Loucy (cell line): Measurements from ENCODE around the gene ADORA2A.
A peak's percentile ranks its signal among the peaks of the same experiment; 100 is the strongest.

Source experiments
- H2AFZ ChIP-seq: fragments of 200-600 bp; sonication (generic); 2 replicates; pipeline ENCODE4 v1.6.0; 2016; ENCODE audit warnings: antibody characterized with exemption, mild to moderate bottlenecking, low read length, moderate library complexity
- H3F3A ChIP-seq: fragments of 200-600 bp; 2 replicates; pipeline ENCODE4 v1.6.0; 2016; ENCODE audit warnings: antibody characterized with exemption, low read depth, mild to moderate bottlenecking
- H3K27me3 ChIP-seq: fragments of 200-600 bp; sonication (generic); 2 replicates; pipeline ENCODE4 v1.6.1; 2014; ENCODE audit warnings: low read length, mild to moderate bottlenecking; ENCODE audit not compliant: insufficient read depth, poor library complexity, severe bottlenecking
- H3K36me3 ChIP-seq: fragments of 200-600 bp; sonication (generic); 2 replicates; pipeline ENCODE4 v1.6.1; 2016; ENCODE audit warnings: low read length; ENCODE audit not compliant: insufficient read depth
- H3K4me1 ChIP-seq: fragments of 200-600 bp; sonication (generic); 2 replicates; pipeline ENCODE4 v1.5.1; 2014; ENCODE audit warnings: low read length, mild to moderate bottlenecking; ENCODE audit not compliant: insufficient read depth, poor library complexity, severe bottlenecking
- H3K4me2 ChIP-seq: fragments of 200-600 bp; sonication (generic); 2 replicates; pipeline ENCODE4 v1.6.0; 2014; ENCODE audit warnings: antibody characterized with exemption, low read length, low read depth, mild to moderate bottlenecking; ENCODE audit not compliant: poor library complexity, severe bottlenecking
- H3K4me3 ChIP-seq: fragments of 200-600 bp; sonication (generic); 2 replicates; pipeline ENCODE4 v1.5.1; 2014; ENCODE audit warnings: low read length, mild to moderate bottlenecking, mixed read lengths; ENCODE audit not compliant: poor library complexity, severe bottlenecking
- H3K79me2 ChIP-seq: fragments of 200-600 bp; sonication (generic); 2 replicates; pipeline ENCODE4 v1.6.1; 2014; ENCODE audit warnings: low read length; ENCODE audit not compliant: insufficient read depth
- H3K9ac ChIP-seq: fragments of 200-600 bp; sonication (generic); 2 replicates; pipeline ENCODE4 v1.6.0; 2014; ENCODE audit warnings: mild to moderate bottlenecking, low read depth, low read length, moderate library complexity; ENCODE audit not compliant: poor library complexity, severe bottlenecking
- H3K9me2 ChIP-seq: fragments of 200-600 bp; sonication (generic); replicated peaks from 2 replicates; pipeline ENCODE4 v1.6.1; 2016; ENCODE audit warnings: low read depth, low read length, mixed read lengths
- H3K9me3 ChIP-seq: fragments of 200-600 bp; sonication (generic); 2 replicates; pipeline ENCODE4 v1.6.1; 2014; ENCODE audit warnings: mild to moderate bottlenecking, antibody characterized with exemption, low read length, low read depth; ENCODE audit not compliant: insufficient read depth
- H4K20me1 ChIP-seq: fragments of 200-600 bp; sonication (generic); 2 replicates; pipeline ENCODE4 v1.6.0; 2014; ENCODE audit warnings: antibody characterized with exemption, low read length, mild to moderate bottlenecking; ENCODE audit not compliant: insufficient read depth, poor library complexity, severe bottlenecking
- CTCF ChIP-seq: fragments of 200-600 bp; sonication (generic); conservative IDR thresholded peaks from 2 replicates; pipeline ENCODE4 v1.5.1; 2014; ENCODE audit warnings: mild to moderate bottlenecking, antibody characterized with exemption, low read length
- EZH2phosphoT487 ChIP-seq: fragments of 200-600 bp; IDR thresholded peaks from 2 replicates; pipeline ENCODE4 v1.6.1; 2018; ENCODE audit warnings: antibody characterized with exemption, mild to moderate bottlenecking, moderate library complexity, borderline replicate concordance

Gene ADORA2A

DNA sequence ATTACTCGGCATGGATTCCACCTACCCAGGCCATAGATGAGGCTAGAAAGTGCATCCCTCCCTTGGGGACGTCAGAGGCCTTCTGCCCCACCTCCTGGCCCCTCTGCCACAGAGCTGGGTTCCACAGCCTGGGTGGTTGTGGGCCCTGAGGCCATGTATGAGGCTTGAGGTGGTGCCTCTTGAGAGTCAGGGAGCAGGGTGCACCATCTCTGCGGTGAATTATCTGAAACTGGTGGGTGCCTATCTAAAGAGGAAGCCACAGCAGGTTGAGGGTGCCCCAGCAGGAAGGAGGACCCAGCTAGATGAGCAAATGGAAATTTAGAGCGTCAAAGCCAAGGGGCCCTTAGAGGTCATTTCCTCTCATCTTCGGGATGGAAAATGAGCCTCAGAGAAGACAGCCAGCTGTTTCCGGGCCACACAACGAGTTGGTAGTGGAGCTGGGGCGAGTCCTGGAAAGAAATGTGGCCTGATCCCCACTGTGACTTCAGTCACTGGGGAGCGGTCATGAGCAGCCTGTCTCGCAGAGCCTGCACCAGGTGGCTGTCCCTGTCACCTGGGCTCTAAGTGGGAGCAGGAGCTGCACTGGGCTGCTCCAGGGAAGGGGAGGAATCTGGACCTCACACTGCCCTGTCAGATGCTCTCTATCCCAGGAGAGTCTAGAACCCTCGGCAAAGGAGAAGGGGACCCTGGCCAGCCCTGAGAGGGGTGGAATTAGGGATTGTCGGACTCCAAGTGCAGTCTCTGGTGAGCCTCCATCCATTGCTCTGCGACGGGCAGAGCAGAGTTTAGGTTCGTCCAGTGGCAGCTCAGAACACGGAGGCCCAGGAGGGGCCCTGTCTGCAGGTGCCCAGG, 7.3 kb downstream of the ADORA2A start:
- Histone ChIP-seq H4K20me1 (no peaks in the 10 kb centered on the region), H3K36me3 (no peaks in the 10 kb centered on the region), H3K27me3 (no peaks in the 10 kb centered on the region), H3K79me2 (peaks cover 43% of the 10 kb centered on the region), H3K9ac (peak overlapping the region; percentile 72), H3K4me3 (peak overlapping the region; percentile 49), H2AFZ (no peak overlapping the region), H3F3A (peaks cover 31% of the 10 kb centered on the region), H3K4me2 (peak overlapping the region; percentile 82), H3K9me3 (no peaks in the 10 kb centered on the region), H3K4me1 (peaks cover 93% of the 10 kb centered on the region), H3K9me2 (no peaks in the 10 kb centered on the region)
- TF ChIP-seq CTCF = no peak
- no peak for TF ChIP-seq EZH2phosphoT487

DNA sequence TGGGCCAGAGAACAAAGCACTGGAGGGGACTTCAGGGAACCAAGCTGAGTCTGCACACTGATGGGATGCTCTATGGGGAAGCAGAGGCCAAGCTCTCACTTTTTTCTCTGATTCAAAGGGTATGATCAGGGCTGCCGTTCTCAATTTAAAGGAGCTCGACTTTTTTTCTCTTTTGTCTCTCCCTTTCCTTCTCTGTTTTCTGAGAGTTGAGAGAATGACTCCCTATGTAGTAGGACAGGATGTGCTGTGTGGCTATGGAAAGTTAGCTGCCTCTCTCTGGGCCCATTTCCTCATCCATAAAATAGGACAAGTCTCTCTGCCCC, 7.9 kb downstream of the ADORA2A start:
- Histone ChIP-seq H3K27me3 (no peaks in the 10 kb centered on the region), H4K20me1 (no peaks in the 10 kb centered on the region), H3K9me3 (no peaks in the 10 kb centered on the region), H3K4me1 (peaks cover 93% of the 10 kb centered on the region), H3K4me2 (peak overlapping the region; percentile 82), H3F3A (peaks cover 31% of the 10 kb centered on the region), H3K9ac (peak overlapping the region; percentile 72), H3K36me3 (no peaks in the 10 kb centered on the region), H3K79me2 (peaks cover 37% of the 10 kb centered on the region; the same call in 1 of the 2 replicates), H3K9me2 (no peaks in the 10 kb centered on the region), H2AFZ (no peak overlapping the region), H3K4me3 (peak overlapping the region; percentile 49)
- no peak for TF ChIP-seq EZH2phosphoT487
- TF ChIP-seq CTCF = no peak

- peak overlapping the region; percentile 72 for H3K9ac ChIP-seq
Measured at GRCh38 chr22:24435861-24436371, 8.5 kb downstream of the ADORA2A start.

More at GRCh38 chr22:24435861-24436371, 8.5 kb downstream of the ADORA2A start:
- H3K4me1 ChIP-seq = peaks cover 93% of the 10 kb centered on the region
- no peak overlapping the region for H3K4me3 ChIP-seq
- no peaks in the 10 kb centered on the region for H3K9me3 ChIP-seq
- H3F3A ChIP-seq = peaks cover 31% of the 10 kb centered on the region
- H3K36me3 ChIP-seq = no peaks in the 10 kb centered on the region
- H4K20me1 ChIP-seq = no peaks in the 10 kb centered on the region
- TF ChIP-seq CTCF (no peak), EZH2phosphoT487 (no peak)
- peaks cover 30% of the 10 kb centered on the region; the same call in 1 of the 2 replicates for H3K79me2 ChIP-seq
- H3K4me2 ChIP-seq = peak overlapping the region; percentile 82
- no peak overlapping the region for H2AFZ ChIP-seq
- no peaks in the 10 kb centered on the region for H3K27me3 ChIP-seq
- H3K9me2 ChIP-seq = no peaks in the 10 kb centered on the region
